Lung (tissue), 12 donors: Measurements from ENCODE around the gene SRP19. TPM values are rescaled to one million over a fixed set of nuclear protein-coding genes. Genes with fewer than 3 reads are reported as not detected.

Experiments used
- ATAC-seq: fragments of 200-7000 bp; cut with Tn5 transposase; one replicate; pipeline ENCODE4 v1.9.1; 2020; ENCODE audit warnings: moderate number of reproducible peaks; ENCODE audit not compliant: insufficient read depth, low FRiP score
- DNase-seq, 3 donors: peaks; one replicate each; pipeline ENCODE4 v3.0.0-alpha.2; 2013 to 2017
- H3K27ac ChIP-seq, 2 donors: one replicate each; pipeline ENCODE4 v1.5.1; 2013; ENCODE audit warnings: mild to moderate bottlenecking in 2 of 2, moderate library complexity in 2 of 2, control low read depth in 1 of 2, inconsistent platforms in 1 of 2, low read depth in 1 of 2, low read length in 1 of 2
- H3K27me3 ChIP-seq, 3 donors: one replicate each; pipeline ENCODE4 v1.5.1; 2013; ENCODE audit warnings: low read length in 2 of 3; ENCODE audit not compliant: control insufficient read depth in 3 of 3, insufficient read depth in 3 of 3
- H3K36me3 ChIP-seq, 4 donors: one replicate each; pipeline ENCODE4 v1.5.1; 2013; ENCODE audit warnings: low read length in 4 of 4, mild to moderate bottlenecking in 1 of 4, moderate library complexity in 1 of 4; ENCODE audit not compliant: control insufficient read depth in 4 of 4, insufficient read depth in 4 of 4
- H3K4me1 ChIP-seq, 5 donors: one replicate each; pipeline ENCODE4 v1.5.1; 2013; ENCODE audit warnings: low read length in 5 of 5, mild to moderate bottlenecking in 2 of 5, moderate library complexity in 1 of 5; ENCODE audit not compliant: control insufficient read depth in 5 of 5, insufficient read depth in 5 of 5
- H3K4me3 ChIP-seq: one replicate; pipeline ENCODE4 v1.5.1; 2013; ENCODE audit warnings: mild to moderate bottlenecking, control low read depth, moderate library complexity
- H3K9ac ChIP-seq, 2 donors: one replicate each; pipeline ENCODE4 v1.5.1; 2013; ENCODE audit warnings: low read length in 2 of 2, control low read depth in 1 of 2; ENCODE audit not compliant: insufficient read depth in 1 of 2
- H3K9me3 ChIP-seq, 4 donors: one replicate each; pipeline ENCODE4 v1.5.1; 2013; ENCODE audit warnings: low read length in 3 of 4, mild to moderate bottlenecking in 1 of 4, moderate library complexity in 1 of 4; ENCODE audit not compliant: control insufficient read depth in 4 of 4, insufficient read depth in 3 of 4
- CTCF ChIP-seq: IDR thresholded peaks from 2 replicates; pipeline ENCODE4 v1.5.1; 2012; ENCODE audit warnings: mild to moderate bottlenecking; ENCODE audit errors: control extremely low read depth, extremely low read depth
- WGBS, 2 donors: extraction: QIAGEN DNeasy Blood & Tissue Kit; methylation state at CpG; one replicate each; pipeline ENCODE4 v1.1.7; 2013; 5-methylcytosine and 5-hydroxymethylcytosine counted together
- polyA plus RNA-seq, 2 donors: library from polyadenylated mRNA; stranded (reverse); fragments of 200-250 nt; gene quantifications; one replicate each; pipeline ENCODE4 v1.2.1, GENCODE V29; 2013
- total RNA-seq, 2 donors: library from RNA; depleted of rRNA in 1 of 2; stranded (reverse); fragments of >200 nt in 1 of 2; gene quantifications; one replicate each; pipeline ENCODE4 v1.2.1, GENCODE V29; 2014 to 2021
- donor health status: control.
- donor health status: control.
- donor health status: Bipolar disorder and iron deficiency.
- donor health status: healthy.
- donor health status: DM: yes; HTN: yes; CAD: no.

Gene SRP19
- total and polyA plus RNA-seq, 4 donors = 30.3 to 81.0 (median 57.0) TPM

- H3K27ac ChIP-seq = no peak overlapping the region
- peaks cover 0 to 11% (median 2%) of the 10 kb centered on the region in 5 donors for H3K4me1 ChIP-seq
- DNase-seq = no peak
- no peak overlapping the region for H3K9ac ChIP-seq
- no peak overlapping the region for H3K4me3 ChIP-seq
- no peak for TF ChIP-seq CTCF
- no peak for ATAC-seq
- WGBS, 2 donors = 97% methylated on average over 5 of the region's 5 CpGs
- H3K27me3 ChIP-seq = no peaks in the 10 kb centered on the region
- H3K9me3 ChIP-seq = no peaks in the 10 kb centered on the region
- H3K36me3 ChIP-seq = peaks cover 12 to 25% (median 20%) of the 10 kb centered on the region in 4 donors
These were observed 6.3 kb downstream of the SRP19 start for GRCh38 chr5:112867411-112867810.

GRCh38 chr5:112869948-112870347 is 8.9 kb downstream of the SRP19 start:
- Histone ChIP-seq H3K4me3 (no peak overlapping the region), H3K36me3 (peaks cover 3 to 21% (median 15%) of the 10 kb centered on the region in 4 donors), H3K27ac (no peak overlapping the region), H3K9me3 (no peaks in the 10 kb centered on the region), H3K9ac (no peak overlapping the region), H3K27me3 (no peaks in the 10 kb centered on the region), H3K4me1 (no peaks in the 10 kb centered on the region)
- DNase-seq = no peak
- no peak for TF ChIP-seq CTCF
- WGBS, 2 donors = 95 to 96% methylated on average over 3 of the region's 3 CpGs
- no peak for ATAC-seq

GRCh38 chr5:112870966-112871365 is 9.9 kb downstream of the SRP19 start:
- H3K36me3 ChIP-seq = peaks cover 3 to 21% (median 12%) of the 10 kb centered on the region in 4 donors
- DNase-seq (no peak), ATAC-seq (no peak)
- no peak for TF ChIP-seq CTCF
- H3K27me3 ChIP-seq = no peaks in the 10 kb centered on the region
- 50 to 74% methylated on average over 3 of the region's 3 CpGs for WGBS, 2 donors
- no peak overlapping the region for H3K9ac ChIP-seq
- no peak overlapping the region for H3K4me3 ChIP-seq
- no peaks in the 10 kb centered on the region for H3K4me1 ChIP-seq
- no peaks in the 10 kb centered on the region for H3K9me3 ChIP-seq
- no peak overlapping the region for H3K27ac ChIP-seq

- peaks cover 0 to 7% (median 0%) of the 10 kb centered on the region in 5 donors for H3K4me1 ChIP-seq
- ATAC-seq (no peak), DNase-seq (no peak)
- H3K4me3 ChIP-seq = no peak overlapping the region
- no peaks in the 10 kb centered on the region for H3K9me3 ChIP-seq
- no peaks in the 10 kb centered on the region for H3K27me3 ChIP-seq
- 81 to 87% methylated on average over 2 of the region's 2 CpGs for WGBS, 2 donors
- no peak overlapping the region for H3K27ac ChIP-seq
- no peak for TF ChIP-seq CTCF
- peaks cover 3 to 17% (median 6%) of the 10 kb centered on the region in 4 donors for H3K36me3 ChIP-seq
- no peak overlapping the region for H3K9ac ChIP-seq
These were observed 15.3 kb downstream of the SRP19 start for GRCh38 chr5:112876362-112876761.
